ENCODE results near the gene MERTK.

The MERTK gene

GRCh38 chr2:111912547-111912946 lies 14.1 kb downstream of the MERTK start:
- Histone ChIP-seq H3K9me3 (ENCODE audit: control insufficient read depth, insufficient read depth, low read length) (no peaks in the 10 kb centered on the region), H3K36me3 (ENCODE audit: control insufficient read depth, low read length) (no peaks in the 10 kb centered on the region), H3K9me2 (replicated peaks; ENCODE audit: control insufficient read depth, low read length) (no peaks in the 10 kb centered on the region), H3K79me2 (ENCODE audit: control insufficient read depth, low read length) (no peaks in the 10 kb centered on the region), H3F3A (ENCODE audit: control insufficient read depth, insufficient read depth) (no peaks in the 10 kb centered on the region), H3K27ac (ENCODE audit: low read depth, low read length) (no peak overlapping the region), H3K4me2 (ENCODE audit: low read length) (no peak overlapping the region), H3K4me3 (ENCODE audit: low read length) (no peak overlapping the region), H4K20me1 (ENCODE audit: control insufficient read depth, insufficient read depth, low read depth, low read length) (no peaks in the 10 kb centered on the region), H3K27me3 (ENCODE audit: control insufficient read depth, low read length) (peaks cover 5% of the 10 kb centered on the region; the same call in 1 of the 2 replicates), H3K4me1 (ENCODE audit: control insufficient read depth, low read length) (no peaks in the 10 kb centered on the region)
- TF ChIP-seq CTCF (IDR thresholded peaks at IDR 0.05; ENCODE audit: low read depth, low read length, poor library complexity, severe bottlenecking) (no peak), EZH2phosphoT487 (IDR thresholded peaks at IDR 0.05; ENCODE audit: borderline replicate concordance, low read length) (no peak)

- H3K79me2 ChIP-seq (ENCODE audit: control insufficient read depth, low read length) = no peaks in the 10 kb centered on the region
- H3K4me3 ChIP-seq (ENCODE audit: low read length) = no peak overlapping the region
- H3K9me2 ChIP-seq (replicated peaks; ENCODE audit: control insufficient read depth, low read length) = no peaks in the 10 kb centered on the region
- TF ChIP-seq CTCF (IDR thresholded peaks at IDR 0.05; ENCODE audit: low read depth, low read length, poor library complexity, severe bottlenecking) (no peak), EZH2phosphoT487 (IDR thresholded peaks at IDR 0.05; ENCODE audit: borderline replicate concordance, low read length) (no peak)
- H3F3A ChIP-seq (ENCODE audit: control insufficient read depth, insufficient read depth) = no peaks in the 10 kb centered on the region
- H3K4me2 ChIP-seq (ENCODE audit: low read length) = no peak overlapping the region
- no peak overlapping the region for H3K27ac ChIP-seq (ENCODE audit: low read depth, low read length)
- H3K27me3 ChIP-seq (ENCODE audit: control insufficient read depth, low read length) = peaks cover 5% of the 10 kb centered on the region; the same call in 1 of the 2 replicates
- H3K4me1 ChIP-seq (ENCODE audit: control insufficient read depth, low read length) = no peaks in the 10 kb centered on the region
- no peaks in the 10 kb centered on the region for H3K36me3 ChIP-seq (ENCODE audit: control insufficient read depth, low read length)
- no peaks in the 10 kb centered on the region for H4K20me1 ChIP-seq (ENCODE audit: control insufficient read depth, insufficient read depth, low read depth, low read length)
- H3K9me3 ChIP-seq (ENCODE audit: control insufficient read depth, insufficient read depth, low read length) = no peaks in the 10 kb centered on the region
Observed at GRCh38 chr2:111917106-111917505, 18.7 kb downstream of the MERTK start.

- no peak overlapping the region for H3K4me3 ChIP-seq (ENCODE audit: low read length)
- H3K9me3 ChIP-seq (ENCODE audit: control insufficient read depth, insufficient read depth, low read length) = no peaks in the 10 kb centered on the region
- TF ChIP-seq CTCF (IDR thresholded peaks at IDR 0.05; ENCODE audit: low read depth, low read length, poor library complexity, severe bottlenecking) = no peak
- no peak for TF ChIP-seq EZH2phosphoT487 (IDR thresholded peaks at IDR 0.05; ENCODE audit: borderline replicate concordance, low read length)
- no peaks in the 10 kb centered on the region for H3K4me1 ChIP-seq (ENCODE audit: control insufficient read depth, low read length)
- H3F3A ChIP-seq (ENCODE audit: control insufficient read depth, insufficient read depth) = no peaks in the 10 kb centered on the region
- H3K79me2 ChIP-seq (ENCODE audit: control insufficient read depth, low read length) = no peaks in the 10 kb centered on the region
- no peaks in the 10 kb centered on the region for H3K27me3 ChIP-seq (ENCODE audit: control insufficient read depth, low read length)
- no peak overlapping the region for H3K27ac ChIP-seq (ENCODE audit: low read depth, low read length)
- H3K9me2 ChIP-seq (replicated peaks; ENCODE audit: control insufficient read depth, low read length) = no peaks in the 10 kb centered on the region
- no peaks in the 10 kb centered on the region for H4K20me1 ChIP-seq (ENCODE audit: control insufficient read depth, insufficient read depth, low read depth, low read length)
- H3K36me3 ChIP-seq (ENCODE audit: control insufficient read depth, low read length) = no peaks in the 10 kb centered on the region
- H3K4me2 ChIP-seq (ENCODE audit: low read length) = no peak overlapping the region
Observed at GRCh38 chr2:111918383-111918806, 20.0 kb downstream of the MERTK start.

All from DOHH2 (cell line).